HG03095 (cell line): ENCODE measurements around the gene RASGRP1.

Experiments
- ATAC-seq: cut with Tn5 transposase; IDR thresholded peaks from one replicate; pipeline ENCODE4 v1.9.1; 2021; ENCODE audit warnings: moderate library complexity; ENCODE audit not compliant: unreplicated experiment

Gene RASGRP1

DNA sequence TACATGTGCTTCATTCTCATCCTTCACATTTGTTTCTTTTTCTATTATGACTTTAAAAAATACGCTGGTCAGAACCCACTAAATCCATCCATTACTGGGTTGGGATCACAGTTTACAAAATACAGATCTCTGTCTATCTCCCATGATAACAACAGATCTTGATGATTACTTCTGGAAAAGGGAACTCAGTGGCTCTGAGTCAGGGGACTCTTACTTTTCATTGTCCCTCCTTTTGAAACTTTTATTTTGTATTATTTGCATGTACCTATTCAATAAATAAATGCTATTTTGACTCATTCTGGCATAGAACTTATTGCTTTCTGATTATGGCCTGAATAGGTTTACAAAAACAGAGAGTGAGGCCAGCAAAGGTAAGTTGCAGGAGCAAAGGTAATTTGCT is 11.6 kb upstream of the RASGRP1 start:
- ATAC-seq, result no peak

GRCh38 chr15:38565287-38565670 is 665 bp upstream of the RASGRP1 start:
- ATAC-seq, result no peak

- peak; percentile 57 for ATAC-seq
Measured at GRCh38 chr15:38563723-38564519, 693 bp downstream of the RASGRP1 start.

DNA sequence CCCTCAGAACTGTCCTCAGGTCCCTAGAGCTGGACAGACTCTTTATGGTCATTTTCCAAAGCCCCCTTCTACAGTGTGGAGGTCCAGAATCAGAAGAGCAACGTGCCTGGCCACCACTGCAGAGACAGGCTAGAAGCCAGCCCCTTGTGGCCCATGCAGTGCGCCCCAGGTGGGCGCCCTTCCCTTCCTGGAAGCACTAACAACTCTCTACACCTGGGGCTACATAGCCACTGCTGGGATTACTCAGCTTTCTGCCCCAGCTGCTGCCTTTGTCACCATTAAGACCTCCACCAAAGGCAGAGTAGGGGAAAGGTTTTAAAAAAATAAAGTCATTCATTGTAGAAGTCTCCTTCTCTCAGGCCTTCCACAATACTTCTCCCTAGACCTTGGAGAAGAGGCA is 2.3 kb downstream of the RASGRP1 start:
- no peak for ATAC-seq

GRCh38 chr15:38560456-38560926 is 4.1 kb downstream of the RASGRP1 start:
- ATAC-seq, result no peak

GRCh38 chr15:38559636-38560307 is 4.8 kb downstream of the RASGRP1 start:
- ATAC-seq, result no peak

- no peak for ATAC-seq
Measured at GRCh38 chr15:38559131-38559530, 5.5 kb downstream of the RASGRP1 start.

DNA sequence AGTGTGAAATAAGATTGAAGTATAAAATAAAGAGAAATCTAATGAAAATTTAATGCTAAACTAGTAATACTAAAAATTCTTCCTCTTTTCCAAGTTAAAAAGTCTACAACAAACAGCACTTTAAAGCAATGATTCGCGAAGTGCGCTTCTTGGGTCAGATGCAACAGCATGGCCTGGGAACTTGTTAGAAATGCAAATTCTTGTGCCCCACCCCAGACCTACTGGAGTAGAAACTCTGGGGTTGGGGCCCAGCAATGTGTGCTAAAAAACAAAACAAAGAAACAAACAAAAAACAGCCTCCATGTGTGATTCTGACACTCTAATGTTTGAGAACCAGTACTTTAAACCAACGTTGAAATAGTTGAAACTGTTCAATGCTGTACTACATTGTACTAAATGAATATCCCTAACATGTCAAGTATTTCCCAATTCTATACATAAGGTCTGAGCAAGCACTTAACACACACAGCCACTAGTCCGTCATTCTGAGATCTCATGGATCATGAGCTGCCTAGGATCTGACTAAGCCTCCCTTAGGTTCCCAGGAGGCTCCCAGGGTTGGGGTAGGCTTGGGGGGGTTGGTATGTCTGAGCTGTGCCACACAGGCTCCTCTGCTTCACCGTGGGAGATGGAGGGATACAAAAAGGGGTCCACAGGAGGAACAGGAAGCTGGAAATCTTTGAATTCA is 6.1 kb downstream of the RASGRP1 start:
- no peak for ATAC-seq

- no peak for ATAC-seq
Measured at GRCh38 chr15:38557921-38558320, 6.7 kb downstream of the RASGRP1 start.

DNA sequence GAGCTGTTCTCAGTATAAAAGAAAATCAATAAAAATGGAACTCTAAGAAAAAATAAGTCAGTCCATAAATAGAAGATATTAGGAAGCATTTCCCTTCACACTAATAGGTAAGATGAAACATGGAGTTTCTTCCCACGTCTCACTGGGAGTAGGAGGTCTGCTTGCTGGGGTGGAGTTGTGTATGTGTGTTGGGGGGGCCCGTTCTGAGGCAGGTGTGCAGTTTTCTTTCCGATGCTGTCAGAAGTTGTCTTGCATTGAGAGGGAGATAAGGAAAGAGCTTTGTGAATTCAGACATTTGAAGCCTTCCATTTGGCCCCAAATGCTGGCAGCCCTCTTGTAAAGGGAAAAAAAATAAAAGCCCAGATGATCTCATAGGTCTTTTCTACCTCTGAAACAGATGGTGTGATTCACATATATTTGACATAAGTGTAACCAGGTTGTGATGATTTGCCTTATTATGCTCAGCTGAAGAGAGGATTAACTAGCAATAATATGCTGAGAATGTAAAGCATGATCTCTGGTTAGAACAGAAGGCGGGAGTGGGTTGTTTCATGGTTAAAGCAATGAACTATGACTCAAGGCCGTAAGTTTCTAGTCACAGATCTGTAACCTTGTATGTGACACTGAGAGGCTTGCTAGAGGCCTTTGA is 8.8 kb downstream of the RASGRP1 start:
- ATAC-seq, result no peak

GRCh38 chr15:38554354-38554753 is 10.3 kb downstream of the RASGRP1 start:
- ATAC-seq, result no peak

- no peak for ATAC-seq
Measured at GRCh38 chr15:38553071-38553470, 11.5 kb downstream of the RASGRP1 start.

GRCh38 chr15:38551720-38552648 is 12.6 kb downstream of the RASGRP1 start:
- ATAC-seq, result no peak

DNA sequence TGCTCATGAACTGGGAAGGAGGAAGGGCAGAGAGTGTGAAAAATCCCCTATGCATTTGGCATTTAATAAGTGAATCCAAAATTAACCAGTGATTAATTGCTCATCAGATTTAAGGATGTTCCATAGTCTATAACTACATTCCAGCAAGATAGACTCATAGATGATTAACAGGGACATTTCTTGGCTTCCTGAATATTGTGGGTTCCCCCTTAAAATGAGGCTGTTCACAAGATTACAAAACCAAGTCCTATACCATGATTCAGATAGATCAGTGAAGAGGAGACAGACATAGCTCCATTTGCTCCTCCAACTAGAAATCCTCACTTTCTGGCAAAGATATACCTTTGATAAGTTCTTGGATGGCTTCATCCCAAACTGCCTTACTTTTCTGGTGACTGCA is 15.4 kb downstream of the RASGRP1 start:
- ATAC-seq, result no peak

DNA sequence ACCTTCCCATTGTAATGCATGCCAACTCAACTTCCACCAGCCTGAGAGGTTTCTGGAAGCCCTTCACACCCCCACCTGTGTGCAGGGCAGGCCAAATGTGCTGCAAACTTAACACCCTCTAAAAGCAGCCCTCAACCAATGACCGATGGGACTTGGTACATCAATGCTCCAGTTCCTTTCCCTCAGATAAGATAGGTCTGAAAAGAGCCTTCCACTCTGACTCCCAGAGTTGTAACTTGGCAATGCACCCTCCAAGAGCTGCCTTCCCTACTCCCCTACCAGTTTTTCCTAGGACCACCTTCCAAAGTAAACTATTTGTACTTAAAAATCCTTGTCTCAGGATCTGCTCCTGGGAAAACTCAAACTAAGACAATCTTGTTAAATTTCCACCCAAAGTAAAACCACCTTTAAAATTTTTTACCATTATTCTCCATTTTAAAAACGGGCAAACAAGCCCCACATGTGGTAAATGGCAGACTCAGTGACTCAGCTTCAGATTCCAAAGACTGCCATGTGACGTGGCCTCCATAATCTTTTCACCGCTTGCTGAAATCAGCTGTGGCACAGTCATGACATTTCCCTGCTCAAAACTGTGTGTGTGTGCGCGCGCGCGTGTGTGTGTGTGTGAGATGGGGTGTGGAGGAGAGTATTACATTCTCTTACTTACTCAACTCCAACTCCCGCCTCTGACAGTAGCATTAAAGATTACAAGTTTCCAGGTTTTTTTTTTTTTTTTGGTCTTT is 17.2 kb downstream of the RASGRP1 start:
- ATAC-seq, result no peak

- ATAC-seq, result no peak
Measured at GRCh38 chr15:38545179-38545578, 19.4 kb downstream of the RASGRP1 start.

DNA sequence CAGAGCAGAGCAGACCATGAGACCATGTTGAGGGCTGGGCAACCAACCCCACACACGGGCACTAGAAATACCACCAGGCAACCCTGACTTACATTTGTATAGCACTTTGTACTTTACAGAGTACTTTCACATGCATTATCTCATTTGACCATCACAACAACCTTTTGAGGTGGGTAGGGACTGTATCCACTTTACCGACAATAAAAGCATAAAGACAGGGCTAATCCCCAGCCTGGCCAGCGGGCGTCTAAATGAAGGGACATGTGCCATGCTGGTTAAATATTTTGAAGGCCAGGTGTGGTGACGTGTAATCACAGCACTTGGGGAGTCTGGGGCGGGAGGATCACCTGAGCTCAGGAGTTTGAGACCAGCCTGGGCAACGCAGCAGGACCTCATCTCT is 23.6 kb downstream of the RASGRP1 start:
- no peak for ATAC-seq

DNA sequence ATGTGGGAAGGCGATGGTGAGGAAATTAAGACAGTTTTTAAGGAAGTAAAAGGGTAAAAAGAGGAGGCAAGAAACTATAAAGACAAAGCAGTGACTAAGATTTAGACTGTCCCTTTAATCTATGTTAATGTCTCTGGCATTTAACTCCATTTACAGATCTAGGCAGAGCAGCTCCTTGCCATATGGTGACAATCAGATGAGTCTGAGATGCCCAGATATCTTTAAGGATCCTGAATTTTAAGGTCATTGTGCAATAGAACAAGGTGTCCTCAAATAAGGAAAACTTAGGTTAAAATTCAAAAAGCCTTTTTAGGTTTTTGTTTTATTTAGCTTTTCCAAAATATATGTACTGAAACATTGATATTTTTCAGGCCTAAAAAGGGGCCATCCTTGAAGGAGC is 24.1 kb downstream of the RASGRP1 start:
- no peak for ATAC-seq

DNA sequence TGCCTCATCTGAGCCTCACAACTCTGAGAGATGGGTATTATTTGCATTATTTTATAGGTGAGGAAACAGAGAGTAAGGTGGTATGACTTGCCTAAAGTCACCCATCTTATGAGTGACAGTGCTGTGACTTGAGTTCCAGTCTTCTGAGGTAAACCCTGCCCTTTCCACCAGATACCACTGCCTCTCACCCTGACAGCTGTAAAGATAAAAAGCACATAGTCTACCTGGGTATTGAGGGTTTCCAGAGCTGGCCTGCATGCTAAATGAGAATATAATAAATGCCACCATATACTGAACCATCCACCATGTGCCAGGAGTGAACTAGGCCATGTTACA is 25.6 kb downstream of the RASGRP1 start:
- no peak for ATAC-seq
